ENCODE data around the gene BPGM.
"Not testable (repeated sequence)": the region's sequence is repeated elsewhere in the genome, so short reads cannot be mapped to it uniquely, and the experiment has no call there.

Gene BPGM

DNA sequence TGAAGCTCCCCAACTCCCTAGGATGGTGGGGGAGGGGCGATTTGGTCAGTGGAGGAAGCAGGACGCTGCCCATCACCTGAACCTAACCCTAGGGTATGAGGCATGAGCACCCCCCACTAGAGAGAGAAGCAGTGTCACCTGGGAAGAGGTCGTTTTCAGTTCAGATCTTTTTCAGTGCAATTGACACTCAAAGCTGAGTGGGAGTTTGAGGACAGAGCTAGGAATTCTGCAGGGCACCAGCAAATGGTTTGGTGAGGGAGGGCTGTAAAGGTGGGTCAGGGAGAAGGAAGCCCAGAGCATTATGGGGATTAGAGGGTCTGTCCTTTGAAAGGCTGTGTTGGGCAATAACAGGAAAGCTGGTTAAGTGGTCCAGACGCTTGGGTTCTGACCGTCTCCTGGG, 10.9 kb downstream of the BPGM start:
- no peak overlapping the region for H3K27ac ChIP-seq
- CTCF ChIA-PET, result no interaction called here
- TF ChIP-seq CTCF (conservative IDR thresholded peaks at IDR 0.05; ENCODE audit: low read depth), result no peak
- DNase-seq (ENCODE audit: low spot score), result no peak
- POLR2A ChIA-PET (ENCODE audit: low non-redundant PET), result interaction anchor here (0.7 kb wide), 1 partner anchor 643 kb away, joined by 3 read pairs; no protein-coding TSS in a partner anchor

DNA sequence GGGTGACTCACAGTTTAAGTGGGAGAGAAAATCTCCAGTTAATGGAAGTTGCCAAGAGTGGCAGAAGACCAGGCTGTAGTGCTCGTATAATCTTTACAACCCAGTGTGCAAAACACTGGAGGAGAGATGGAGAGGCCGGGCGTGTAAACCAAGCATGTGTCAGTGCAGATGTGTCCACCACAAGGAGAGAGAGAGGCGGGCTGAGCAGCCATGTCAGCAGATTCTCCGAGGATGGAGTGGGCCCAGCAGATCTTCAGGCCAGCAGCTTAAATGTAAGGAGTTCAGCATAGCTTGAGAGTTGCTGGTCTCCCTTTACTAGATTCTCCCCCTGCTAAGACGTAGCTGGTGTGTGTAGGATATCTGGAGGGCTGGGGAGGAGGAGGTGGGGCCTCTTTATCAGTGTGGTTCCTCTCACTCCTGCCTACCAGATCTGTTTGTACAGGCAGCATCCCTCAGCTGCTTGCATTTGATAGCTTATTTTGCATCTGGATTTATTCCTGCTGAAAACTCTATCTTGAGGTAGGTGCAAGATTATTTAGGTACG, 13.7 kb downstream of the BPGM start:
- DNase-seq (ENCODE audit: low spot score), result no peak
- POLR2A ChIA-PET (ENCODE audit: low non-redundant PET), result no interaction called here
- H3K27ac ChIP-seq, result no peak overlapping the region; the same call in 1 of the 2 replicates
- CTCF ChIA-PET, result no interaction called here
- TF ChIP-seq CTCF (conservative IDR thresholded peaks at IDR 0.05; ENCODE audit: low read depth), result no peak

- CTCF ChIA-PET, result no interaction called here
- no peak for TF ChIP-seq CTCF (conservative IDR thresholded peaks at IDR 0.05; ENCODE audit: low read depth)
- POLR2A ChIA-PET (ENCODE audit: low non-redundant PET), result no interaction called here
- no peak overlapping the region for H3K27ac ChIP-seq
- no peak for DNase-seq (ENCODE audit: low spot score)
Measured at GRCh38 chr7:134660961-134661376, 14.3 kb downstream of the BPGM start.

DNA sequence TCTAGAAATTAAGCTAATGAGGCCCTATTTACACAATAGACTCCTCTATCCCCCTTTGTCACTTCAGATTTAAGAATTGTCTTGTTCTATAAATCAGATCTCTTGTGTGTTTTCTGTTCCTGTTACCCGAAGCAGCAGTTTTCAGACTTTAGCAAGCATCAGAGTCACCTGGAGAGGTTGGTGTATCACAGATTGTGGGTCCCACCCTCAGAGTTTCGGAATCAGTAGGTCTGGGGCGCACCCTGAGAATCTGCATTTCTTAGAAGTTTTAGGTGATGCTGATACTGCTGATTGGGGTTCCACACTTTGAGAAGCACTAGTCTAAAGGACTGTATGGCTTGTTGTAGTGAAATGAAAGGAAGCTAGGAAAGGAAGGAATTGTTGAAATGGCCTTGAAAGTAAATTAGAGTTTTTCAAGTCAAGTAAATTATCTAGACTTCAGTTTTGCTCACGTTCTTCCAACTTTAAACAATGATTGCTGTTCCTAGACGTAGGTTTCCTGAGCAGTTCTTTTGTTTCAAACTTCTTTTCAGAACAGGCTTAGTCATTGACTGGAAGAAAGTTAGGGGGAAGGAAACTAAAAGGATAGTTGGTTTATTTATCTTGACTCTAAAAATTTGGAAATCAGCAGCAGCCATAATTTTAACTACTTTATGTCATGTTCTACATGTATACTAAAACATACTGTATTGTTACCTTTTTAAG, 15.7 kb downstream of the BPGM start:
- POLR2A ChIA-PET (ENCODE audit: low non-redundant PET), result no interaction called here
- no peak for TF ChIP-seq CTCF (conservative IDR thresholded peaks at IDR 0.05; ENCODE audit: low read depth)
- no peak for DNase-seq (ENCODE audit: low spot score)
- H3K27ac ChIP-seq, result no peak overlapping the region
- CTCF ChIA-PET, result no interaction called here

- DNase-seq (ENCODE audit: low spot score), result no peak
- ChIA-PET POLR2A (ENCODE audit: low non-redundant PET) (no interaction called here), CTCF (no interaction called here)
- no peak for TF ChIP-seq CTCF (conservative IDR thresholded peaks at IDR 0.05; ENCODE audit: low read depth)
- no peak overlapping the region for H3K27ac ChIP-seq
Measured at GRCh38 chr7:134662871-134663205, 16.2 kb downstream of the BPGM start.

DNA sequence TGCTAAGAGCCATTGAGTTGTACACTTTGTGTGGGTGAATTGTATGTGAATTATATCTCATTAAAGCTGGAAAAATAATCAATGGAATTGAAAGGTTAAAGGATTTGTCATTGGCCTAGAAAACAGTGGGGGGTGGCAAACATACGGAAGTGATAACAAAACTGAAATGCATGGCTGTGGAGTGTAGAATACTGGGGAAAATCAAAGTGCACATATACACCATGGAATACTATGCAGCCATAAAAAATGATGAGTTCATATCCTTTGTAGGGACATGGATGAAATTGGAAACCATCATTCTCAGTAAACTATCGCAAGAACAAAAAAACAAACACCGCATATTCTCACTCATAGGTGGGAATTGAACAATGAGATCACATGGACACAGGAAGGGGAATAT, 18.4 kb downstream of the BPGM start:
- CTCF ChIA-PET; POLR2A ChIA-PET (ENCODE audit: low non-redundant PET); DNase-seq (ENCODE audit: low spot score); H3K27ac ChIP-seq: not testable (repeated sequence)

DNA sequence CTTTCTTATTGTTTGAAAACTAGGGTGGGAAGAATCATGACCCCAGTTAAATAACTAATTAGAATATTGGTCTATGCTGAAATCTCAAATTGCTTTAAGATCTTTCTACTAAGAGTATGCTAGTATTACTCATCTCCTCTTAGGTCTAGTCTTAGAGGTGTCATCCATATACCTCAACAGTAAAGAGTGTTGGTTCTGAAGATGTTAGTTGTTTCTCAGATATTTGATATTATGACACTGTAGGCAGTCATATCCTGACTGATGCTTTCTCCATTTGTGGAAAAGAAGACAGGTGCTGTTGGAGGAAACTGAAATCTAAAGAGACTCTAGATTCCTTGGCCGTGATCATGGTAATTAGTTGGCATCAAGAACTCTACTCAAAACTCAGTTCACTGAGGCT, 21.2 kb downstream of the BPGM start:
- ChIA-PET POLR2A (ENCODE audit: low non-redundant PET) (no interaction called here), CTCF (no interaction called here)
- DNase-seq (ENCODE audit: low spot score), result no peak
- no peak overlapping the region for H3K27ac ChIP-seq
- TF ChIP-seq CTCF (conservative IDR thresholded peaks at IDR 0.05; ENCODE audit: low read depth), result no peak
